GM19463 (cell line): ENCODE results near the gene POU2AF1.
"Not testable (repeated sequence)": the region's sequence is repeated elsewhere in the genome, so short reads cannot be mapped to it uniquely, and the experiment has no call there.

Experiments used
- ATAC-seq: cut with Tn5 transposase; IDR thresholded peaks from one replicate; pipeline ENCODE4 v1.9.1; 2021; ENCODE audit warnings: mild to moderate bottlenecking, moderate library complexity; ENCODE audit not compliant: unreplicated experiment

POU2AF1 gene

DNA sequence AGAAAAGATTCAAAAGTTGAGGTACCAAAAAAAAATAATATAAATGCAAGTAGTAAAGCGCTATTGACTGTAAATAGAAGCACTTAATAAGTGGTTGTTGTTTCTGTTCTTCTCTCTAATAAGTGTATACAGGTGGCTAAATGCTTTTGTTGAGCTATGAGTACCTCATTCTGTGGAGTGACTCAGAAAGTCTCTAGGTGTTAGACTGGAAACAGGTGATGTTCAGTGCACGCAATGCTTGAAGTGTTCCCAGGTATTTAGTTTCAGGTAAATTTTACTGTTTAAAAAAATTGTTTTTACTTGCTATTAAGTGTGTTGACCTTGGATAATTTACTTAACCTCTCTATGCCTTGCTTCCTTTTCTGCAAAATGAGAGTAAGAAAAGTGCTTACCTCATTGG, 56.5 kb downstream of the POU2AF1 start:
- ATAC-seq, result no peak

- ATAC-seq, result no peak
These were observed 58.1 kb downstream of the POU2AF1 start for GRCh38 chr11:111320728-111321568.

GRCh38 chr11:111320199-111320598, 58.9 kb downstream of the POU2AF1 start:
- ATAC-seq, result not testable (repeated sequence)

GRCh38 chr11:111319296-111319695, 59.8 kb downstream of the POU2AF1 start:
- no peak for ATAC-seq

DNA sequence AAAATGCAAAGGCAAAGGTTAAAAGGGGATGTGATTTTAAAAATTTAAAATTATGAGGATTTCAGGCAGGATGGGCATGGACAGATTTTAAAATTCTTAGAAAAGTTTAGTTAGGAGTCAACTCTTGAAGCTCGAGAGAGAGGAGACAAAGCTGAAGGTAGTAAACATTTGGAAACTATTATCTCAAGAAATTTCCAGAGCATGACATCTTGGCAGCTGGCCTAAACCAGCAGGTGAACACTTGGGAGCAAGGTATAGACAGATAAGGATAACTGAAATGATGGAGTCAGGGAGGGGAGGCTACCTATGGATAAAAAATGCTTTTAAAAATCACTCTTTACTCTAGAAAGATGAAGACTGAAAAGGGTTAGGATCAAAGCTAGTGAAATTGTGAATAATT, 67.0 kb downstream of the POU2AF1 start:
- no peak for ATAC-seq

DNA sequence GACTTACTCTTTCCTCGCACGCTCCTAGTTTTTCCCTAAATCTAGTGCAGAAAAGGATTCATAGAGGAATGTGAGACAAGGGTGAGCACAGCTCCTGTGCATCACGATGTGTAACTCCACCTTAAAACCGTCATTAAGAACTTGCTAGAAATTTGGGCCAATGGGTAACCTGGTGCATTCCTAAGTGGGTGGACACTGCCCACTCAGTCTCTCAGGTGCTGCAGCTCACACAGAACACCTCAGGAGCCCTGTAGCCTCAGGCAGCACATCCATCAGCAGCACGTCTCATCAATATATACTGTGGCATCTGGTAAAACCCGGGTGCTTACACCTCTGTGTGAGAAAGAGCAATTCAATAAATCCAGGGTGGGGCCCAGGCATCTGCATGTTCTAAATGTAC, 68.4 kb downstream of the POU2AF1 start:
- ATAC-seq, result no peak

- ATAC-seq, result no peak
These were observed 69.0 kb downstream of the POU2AF1 start for GRCh38 chr11:111310088-111310487.

- ATAC-seq, result no peak
These were observed 69.7 kb downstream of the POU2AF1 start for GRCh38 chr11:111309215-111309915.

DNA sequence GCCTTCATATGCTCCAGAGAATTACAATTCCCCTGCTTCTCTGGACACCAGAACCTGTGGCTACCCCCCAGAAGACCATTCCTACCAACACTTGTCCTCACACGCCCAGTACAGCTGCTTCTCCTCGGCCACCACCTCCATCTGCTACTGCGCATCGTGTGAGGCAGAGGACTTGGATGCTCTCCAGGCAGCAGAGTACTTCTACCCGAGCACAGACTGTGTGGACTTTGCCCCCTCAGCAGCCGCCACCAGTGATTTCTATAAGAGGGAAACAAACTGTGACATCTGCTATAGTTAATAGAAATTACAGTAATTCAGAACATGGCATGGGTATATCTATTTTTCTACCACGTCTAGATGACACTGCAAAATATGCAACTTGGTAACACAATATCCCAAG, 70.9 kb downstream of the POU2AF1 start:
- no peak for ATAC-seq

- no peak for ATAC-seq
These were observed 71.5 kb downstream of the POU2AF1 start for GRCh38 chr11:111307472-111308108.

GRCh38 chr11:111306321-111306720, 72.8 kb downstream of the POU2AF1 start:
- ATAC-seq, result no peak

- ATAC-seq, result no peak
These were observed 73.2 kb downstream of the POU2AF1 start for GRCh38 chr11:111305876-111306275.

GRCh38 chr11:111305162-111305802, 73.8 kb downstream of the POU2AF1 start:
- ATAC-seq, result no peak

GRCh38 chr11:111303461-111303860, 75.6 kb downstream of the POU2AF1 start:
- ATAC-seq, result no peak

DNA sequence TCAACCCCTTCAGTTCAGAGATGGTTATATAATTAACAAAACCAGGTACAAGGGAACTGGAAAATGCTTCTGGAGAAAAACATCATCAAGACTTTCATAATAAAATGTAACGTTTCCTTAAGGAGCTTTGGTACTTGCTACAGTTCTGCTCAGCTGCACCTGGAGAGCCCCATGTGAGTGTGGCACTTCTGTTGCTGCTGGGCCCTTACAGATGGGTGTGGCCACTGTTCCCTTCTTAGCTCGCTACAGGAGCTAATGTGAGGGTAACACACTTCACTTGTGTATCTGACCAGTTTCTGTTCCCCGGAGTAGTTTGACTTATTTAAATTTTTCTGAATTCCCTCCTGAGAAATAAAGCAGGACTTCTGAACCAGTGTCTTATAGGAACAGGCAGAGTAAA, 76.8 kb downstream of the POU2AF1 start:
- no peak for ATAC-seq
